Smooth muscle cell (in vitro differentiated cells): ENCODE data around the gene FBXL22. TPM values are rescaled to one million over a fixed set of nuclear protein-coding genes. Genes with fewer than 3 reads are reported as not detected.

Source experiments
- DNase-seq: peaks from one replicate; lab custom pipeline; 2025; ENCODE audit not compliant: unreplicated experiment; lab: John Stamatoyannopoulos, UW
- H2AFZ ChIP-seq: fragments of 200-600 bp; sonication (generic); 2 replicates; pipeline ENCODE4 v1.6.0; 2016; ENCODE audit warnings: antibody characterized with exemption, low read depth, mild to moderate bottlenecking
- H3F3A ChIP-seq: fragments of 200-600 bp; sonication (generic); 2 replicates; pipeline ENCODE4 v1.6.0; 2017; ENCODE audit warnings: antibody characterized with exemption, low read depth
- H3K27ac ChIP-seq: fragments of 200-600 bp; sonication (generic); 2 replicates; pipeline ENCODE4 v1.5.1; 2016; ENCODE audit warnings: low read depth, mild to moderate bottlenecking
- H3K27me3 ChIP-seq: fragments of 200-600 bp; sonication (generic); 2 replicates; pipeline ENCODE4 v1.6.1; 2016; ENCODE audit warnings: low read depth, mild to moderate bottlenecking
- H3K36me3 ChIP-seq: fragments of 200-600 bp; sonication (generic); 2 replicates; pipeline ENCODE4 v1.5.1; 2016; ENCODE audit warnings: low read depth
- H3K4me1 ChIP-seq: fragments of 200-600 bp; sonication (generic); 2 replicates; pipeline ENCODE4 v1.5.1; 2016; ENCODE audit warnings: low read depth
- H3K4me2 ChIP-seq: fragments of 200-600 bp; sonication (generic); 2 replicates; pipeline ENCODE4 v1.6.0; 2016; ENCODE audit warnings: mild to moderate bottlenecking
- H3K4me3 ChIP-seq: fragments of 200-600 bp; sonication (generic); 2 replicates; pipeline ENCODE4 v1.5.1; 2016; ENCODE audit warnings: mild to moderate bottlenecking
- H3K79me2 ChIP-seq: fragments of 200-600 bp; sonication (generic); 2 replicates; pipeline ENCODE4 v1.6.0; 2016; ENCODE audit warnings: low read depth, mild to moderate bottlenecking
- H3K9ac ChIP-seq: fragments of 200-600 bp; sonication (generic); 2 replicates; pipeline ENCODE4 v1.6.0; 2016; ENCODE audit warnings: low read depth
- H3K9me3 ChIP-seq: fragments of 200-600 bp; sonication (generic); replicated peaks from 2 replicates; pipeline ENCODE4 v1.5.1; 2016; ENCODE audit warnings: low read depth
- H4K20me1 ChIP-seq: fragments of 200-600 bp; sonication (generic); 2 replicates; pipeline ENCODE4 v1.6.0; 2016; ENCODE audit warnings: low read depth
- WGBS: methylation state at CpG from one replicate; pipeline ENCODE4 v1.1.7; 2016; ENCODE audit warnings: low lambda C conversion rate; 5-methylcytosine and 5-hydroxymethylcytosine counted together
- polyA plus RNA-seq: library from polyadenylated mRNA; unstranded; fragments of >200 nt; fragmentation: Nextera tagmentation; extraction: Ambion mirVana; gene quantifications from 2 replicates; pipeline ENCODE4 v1.2.1, GENCODE V29; 2016
- total RNA-seq: library from RNA; depleted of rRNA; stranded (reverse); fragments of >200 nt; gene quantifications from 2 replicates; pipeline ENCODE4 v1.2.3, GENCODE V29; 2014
- TF ChIP-seq, protein P1 (sequence below): fragments of 200-600 bp; sonication (generic); IDR thresholded peaks from 2 replicates; pipeline ENCODE4 v1.5.1; 2017; ENCODE audit warnings: borderline replicate concordance, mild to moderate bottlenecking, antibody characterized with exemption; ENCODE audit not compliant: insufficient read depth, poor library complexity, severe bottlenecking

The FBXL22 gene
- total and polyA plus RNA-seq, 2 experiments from 2014 or later = 0.35 TPM; not detected in 1

DNA sequence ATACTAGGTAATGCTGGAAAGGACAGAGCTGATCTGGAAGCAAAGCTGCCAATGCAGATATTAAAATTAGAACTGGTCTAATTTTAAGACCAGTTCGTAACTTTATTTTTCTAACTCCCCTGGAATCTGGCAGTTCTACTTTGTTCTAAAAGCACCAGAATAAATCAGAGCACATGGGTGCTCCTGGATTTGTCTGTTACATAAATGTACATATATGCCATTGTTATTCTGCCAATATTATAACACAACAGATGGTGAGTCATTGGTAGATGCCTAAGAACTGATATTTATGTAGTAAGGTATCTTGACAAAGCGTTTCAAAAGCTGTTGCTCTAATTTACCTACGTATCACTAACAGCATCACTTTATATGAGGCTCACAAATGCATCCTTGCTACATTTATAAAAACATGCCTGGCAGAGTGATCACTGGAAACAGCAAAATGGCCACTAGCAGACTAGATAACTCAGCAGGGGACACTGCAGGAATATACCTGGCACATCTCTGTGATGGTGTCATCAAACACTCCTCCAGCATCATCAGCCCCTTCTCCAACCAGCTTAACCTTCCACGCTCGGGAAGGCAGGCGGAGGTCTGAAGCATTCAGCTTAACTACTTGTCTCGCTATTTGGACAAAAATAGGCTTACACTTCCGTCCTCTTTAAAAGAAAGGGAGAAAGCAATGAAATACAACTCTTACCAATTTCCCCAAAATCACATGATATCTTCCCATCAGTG is 26.2 kb downstream of the FBXL22 start:
- H3K4me2 ChIP-seq = no peak overlapping the region
- TF ChIP-seq, protein P1, sequence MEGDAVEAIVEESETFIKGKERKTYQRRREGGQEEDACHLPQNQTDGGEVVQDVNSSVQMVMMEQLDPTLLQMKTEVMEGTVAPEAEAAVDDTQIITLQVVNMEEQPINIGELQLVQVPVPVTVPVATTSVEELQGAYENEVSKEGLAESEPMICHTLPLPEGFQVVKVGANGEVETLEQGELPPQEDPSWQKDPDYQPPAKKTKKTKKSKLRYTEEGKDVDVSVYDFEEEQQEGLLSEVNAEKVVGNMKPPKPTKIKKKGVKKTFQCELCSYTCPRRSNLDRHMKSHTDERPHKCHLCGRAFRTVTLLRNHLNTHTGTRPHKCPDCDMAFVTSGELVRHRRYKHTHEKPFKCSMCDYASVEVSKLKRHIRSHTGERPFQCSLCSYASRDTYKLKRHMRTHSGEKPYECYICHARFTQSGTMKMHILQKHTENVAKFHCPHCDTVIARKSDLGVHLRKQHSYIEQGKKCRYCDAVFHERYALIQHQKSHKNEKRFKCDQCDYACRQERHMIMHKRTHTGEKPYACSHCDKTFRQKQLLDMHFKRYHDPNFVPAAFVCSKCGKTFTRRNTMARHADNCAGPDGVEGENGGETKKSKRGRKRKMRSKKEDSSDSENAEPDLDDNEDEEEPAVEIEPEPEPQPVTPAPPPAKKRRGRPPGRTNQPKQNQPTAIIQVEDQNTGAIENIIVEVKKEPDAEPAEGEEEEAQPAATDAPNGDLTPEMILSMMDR = no peak
- H3K36me3 ChIP-seq = peaks cover 26% of the 10 kb centered on the region
- DNase-seq = no peak
- no peaks in the 10 kb centered on the region for H3K9me3 ChIP-seq
- no peaks in the 10 kb centered on the region for H3K79me2 ChIP-seq
- no peaks in the 10 kb centered on the region for H3K27me3 ChIP-seq
- no peak overlapping the region for H2AFZ ChIP-seq
- no peak overlapping the region for H3K4me3 ChIP-seq
- WGBS = 98% methylated on average over 8 of the region's 8 CpGs
- no peaks in the 10 kb centered on the region for H3K4me1 ChIP-seq
- H3K27ac ChIP-seq = no peak overlapping the region
- no peak overlapping the region for H3K9ac ChIP-seq
- no peaks in the 10 kb centered on the region for H4K20me1 ChIP-seq
- H3F3A ChIP-seq = no peaks in the 10 kb centered on the region

DNA sequence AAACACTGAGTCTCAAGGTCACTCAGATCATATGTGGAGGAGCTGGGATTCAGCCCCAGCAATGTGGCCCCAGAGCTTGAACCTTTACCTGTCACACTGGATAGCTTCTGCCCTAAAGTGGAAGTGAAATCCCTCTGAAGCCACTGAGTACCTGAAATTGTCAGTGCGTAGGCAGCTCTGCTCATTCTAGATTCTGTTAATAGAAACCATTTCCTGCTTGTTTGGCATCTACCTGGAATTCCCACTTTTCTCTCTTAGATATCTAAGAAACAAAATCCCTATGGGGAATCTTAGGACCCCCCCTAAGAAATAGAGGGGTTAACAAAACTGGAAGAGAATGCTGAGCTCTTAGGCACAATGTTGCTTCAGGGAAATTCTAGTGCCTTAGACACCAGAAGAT is 29.8 kb downstream of the FBXL22 start:
- no peaks in the 10 kb centered on the region for H3F3A ChIP-seq
- no peaks in the 10 kb centered on the region for H3K4me1 ChIP-seq
- 100% methylated on average over 1 of the region's 1 CpG for WGBS
- H4K20me1 ChIP-seq = no peaks in the 10 kb centered on the region
- no peaks in the 10 kb centered on the region for H3K27me3 ChIP-seq
- no peak overlapping the region for H3K27ac ChIP-seq
- no peak overlapping the region for H2AFZ ChIP-seq
- H3K9ac ChIP-seq = no peak overlapping the region
- peaks cover 30% of the 10 kb centered on the region for H3K36me3 ChIP-seq
- TF ChIP-seq, protein P1 = no peak
- no peaks in the 10 kb centered on the region for H3K79me2 ChIP-seq
- DNase-seq = no peak
- H3K9me3 ChIP-seq = no peaks in the 10 kb centered on the region
- no peak overlapping the region for H3K4me3 ChIP-seq
- H3K4me2 ChIP-seq = no peak overlapping the region

DNA sequence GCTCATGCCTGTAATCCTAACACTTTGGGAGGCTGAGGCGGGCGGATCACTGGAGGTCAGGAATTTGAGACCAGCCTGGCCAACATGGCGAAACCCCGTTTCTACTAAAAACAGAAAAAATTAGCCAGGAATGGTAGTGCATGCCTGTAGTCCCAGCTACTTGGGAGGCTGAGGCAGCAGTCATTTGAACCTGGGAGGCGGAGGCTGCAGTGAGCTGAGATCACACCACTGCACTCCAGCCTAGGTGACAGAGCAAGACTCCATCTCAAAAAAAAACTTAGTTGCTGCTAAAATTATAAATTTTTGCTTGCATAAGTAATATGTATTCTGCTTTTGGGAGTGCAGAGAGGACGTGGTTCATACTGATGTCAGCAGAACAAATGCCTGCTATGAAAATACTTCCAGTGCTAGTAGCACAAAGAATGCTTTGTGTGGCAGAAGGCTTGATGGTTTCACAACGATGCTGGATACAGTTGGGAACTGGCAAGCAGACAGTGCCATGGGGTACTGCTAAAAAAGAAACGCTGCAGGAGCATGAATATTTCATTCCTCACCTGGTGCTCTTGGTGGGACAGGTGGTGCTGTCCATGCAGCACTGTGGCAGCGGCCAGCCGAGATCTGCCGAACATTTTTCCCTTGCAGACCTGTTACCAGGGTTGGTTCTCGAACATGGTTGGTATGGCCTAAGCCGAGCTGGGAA is 31.1 kb downstream of the FBXL22 start:
- Histone ChIP-seq H3K27me3 (no peaks in the 10 kb centered on the region), H3K79me2 (no peaks in the 10 kb centered on the region), H3K4me2 (no peak overlapping the region), H3K4me3 (no peak overlapping the region), H3K36me3 (peaks cover 22% of the 10 kb centered on the region), H2AFZ (no peak overlapping the region), H3F3A (no peaks in the 10 kb centered on the region), H3K9me3 (no peaks in the 10 kb centered on the region), H4K20me1 (no peaks in the 10 kb centered on the region), H3K27ac (no peak overlapping the region), H3K4me1 (no peaks in the 10 kb centered on the region), H3K9ac (no peak overlapping the region)
- 96% methylated on average over 13 of the region's 13 CpGs for WGBS
- DNase-seq = no peak
- TF ChIP-seq, protein P1 = no peak
